BE2C (cell line): ENCODE results near the gene MRPL37.

Experiments
- DNase-seq: peaks from one replicate; pipeline ENCODE4 v3.0.0-alpha.2; 2020
- H3K27me3 ChIP-seq: fragments of 250-450 bp; sonication (Bioruptor Pico); 2 replicates; pipeline ENCODE4 v1.5.1; 2020; ENCODE audit warnings: mild to moderate bottlenecking
- H3K36me3 ChIP-seq: fragments of 250-450 bp; sonication (Bioruptor Pico); 2 replicates; pipeline ENCODE4 v1.5.1; 2020; ENCODE audit warnings: mild to moderate bottlenecking
- H3K4me1 ChIP-seq: fragments of 250-450 bp; sonication (Bioruptor Pico); 2 replicates; pipeline ENCODE4 v1.5.1; 2020
- H3K4me3 ChIP-seq: 2 replicates; pipeline ENCODE4 v1.5.1; 2011; ENCODE audit warnings: low read depth, low read length
- H3K9me3 ChIP-seq: fragments of 250-450 bp; sonication (Bioruptor Pico); 2 replicates; pipeline ENCODE4 v1.5.1; 2020
- CTCF ChIP-seq: IDR thresholded peaks from 2 replicates; pipeline ENCODE4 v1.5.1; 2012; ENCODE audit warnings: mild to moderate bottlenecking, low read depth, low read length

The MRPL37 gene

GRCh38 chr1:54176621-54177327 lies 23.2 kb upstream of the MRPL37 start:
- Histone ChIP-seq H3K9me3 (no peaks in the 10 kb centered on the region), H3K27me3 (no peaks in the 10 kb centered on the region), H3K36me3 (no peaks in the 10 kb centered on the region), H3K4me1 (no peaks in the 10 kb centered on the region), H3K4me3 (no peak overlapping the region)
- no peak for DNase-seq
- no peak for TF ChIP-seq CTCF

DNA sequence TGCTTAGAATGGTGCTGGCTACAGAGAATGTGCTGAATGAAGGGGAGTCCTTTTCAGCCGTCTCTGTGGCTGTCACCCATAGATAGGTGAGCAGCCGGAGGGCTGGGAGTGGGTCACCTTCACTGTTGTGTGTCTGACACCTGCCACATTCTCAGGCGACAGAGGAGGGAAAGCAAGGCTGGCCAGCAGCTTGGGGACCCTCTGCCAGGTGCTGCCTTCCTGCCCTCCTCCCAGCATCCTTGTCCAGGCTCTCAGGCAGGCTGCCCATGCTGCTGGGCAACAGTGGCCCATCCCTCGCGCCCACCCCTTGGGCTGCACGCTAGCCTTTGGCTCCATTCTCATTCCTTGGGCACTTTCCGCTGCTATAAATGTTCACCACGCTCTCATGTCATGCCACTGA lies 22.2 kb upstream of the MRPL37 start:
- Histone ChIP-seq H3K9me3 (no peaks in the 10 kb centered on the region), H3K36me3 (no peaks in the 10 kb centered on the region), H3K4me3 (no peak overlapping the region), H3K27me3 (no peaks in the 10 kb centered on the region), H3K4me1 (no peaks in the 10 kb centered on the region)
- no peak for TF ChIP-seq CTCF
- no peak for DNase-seq

GRCh38 chr1:54178296-54179070 lies 21.5 kb upstream of the MRPL37 start:
- no peaks in the 10 kb centered on the region for H3K9me3 ChIP-seq
- no peak for DNase-seq
- no peaks in the 10 kb centered on the region for H3K4me1 ChIP-seq
- no peak for TF ChIP-seq CTCF
- H3K36me3 ChIP-seq = no peaks in the 10 kb centered on the region
- no peaks in the 10 kb centered on the region for H3K27me3 ChIP-seq
- no peak overlapping the region for H3K4me3 ChIP-seq

DNA sequence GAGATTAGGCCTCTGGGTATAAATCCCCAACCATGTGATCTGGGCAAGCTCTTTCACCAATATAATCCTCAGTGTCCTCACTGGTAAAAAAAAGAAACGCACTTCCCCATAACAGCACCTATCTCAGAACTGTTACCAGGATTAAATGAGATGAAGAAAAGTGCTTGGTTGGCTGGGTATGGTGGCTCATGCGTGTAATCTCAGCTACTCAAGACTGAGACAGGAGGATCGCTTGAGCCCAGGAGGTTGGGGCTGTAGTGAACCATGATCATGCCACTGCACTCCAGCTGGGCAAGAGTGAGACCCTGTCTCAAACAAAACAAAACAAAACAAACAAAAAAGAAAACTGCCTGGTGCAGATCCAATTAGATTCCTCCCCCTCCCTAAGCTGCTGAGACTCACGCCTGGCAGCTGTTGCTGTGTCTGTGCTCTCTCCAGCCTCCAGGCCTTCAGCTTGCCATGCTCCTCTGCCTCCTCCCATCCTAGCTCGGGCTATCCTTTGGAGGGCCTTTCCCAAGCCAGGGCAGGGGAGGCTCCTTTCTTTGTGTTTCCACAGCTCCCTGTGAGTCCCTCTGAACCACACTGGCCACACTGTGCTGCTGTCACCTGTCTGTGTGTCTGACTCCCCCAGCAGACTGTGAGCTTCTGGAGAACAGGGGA lies 19.1 kb upstream of the MRPL37 start:
- H3K9me3 ChIP-seq = no peaks in the 10 kb centered on the region
- TF ChIP-seq CTCF = no peak
- no peaks in the 10 kb centered on the region for H3K36me3 ChIP-seq
- DNase-seq = no peak
- H3K4me1 ChIP-seq = no peaks in the 10 kb centered on the region
- H3K4me3 ChIP-seq = no peak overlapping the region
- no peaks in the 10 kb centered on the region for H3K27me3 ChIP-seq

- no peak for TF ChIP-seq CTCF
- Histone ChIP-seq H3K27me3 (no peaks in the 10 kb centered on the region), H3K4me1 (no peaks in the 10 kb centered on the region), H3K9me3 (no peaks in the 10 kb centered on the region), H3K36me3 (no peaks in the 10 kb centered on the region), H3K4me3 (no peak overlapping the region)
- no peak for DNase-seq
Observed at GRCh38 chr1:54186056-54186455, 13.9 kb upstream of the MRPL37 start.
